SIG-M5 (cell line): ENCODE data around the gene MAGI1.
"Not testable (repeated sequence)": the region's sequence is repeated elsewhere in the genome, so short reads cannot be mapped to it uniquely, and the experiment has no call there.

Experiments
- DNase-seq: peaks from one replicate; lab custom pipeline; 2025; lab: John Stamatoyannopoulos, UW

The MAGI1 gene

GRCh38 chr3:65588884-65589283 lies 449.8 kb downstream of the MAGI1 start:
- no peak for DNase-seq

GRCh38 chr3:65587650-65588439 lies 450.9 kb downstream of the MAGI1 start:
- no peak for DNase-seq

GRCh38 chr3:65584913-65585312 lies 453.8 kb downstream of the MAGI1 start:
- DNase-seq: no peak

GRCh38 chr3:65584002-65584401 lies 454.7 kb downstream of the MAGI1 start:
- no peak for DNase-seq

- DNase-seq: no peak
These were observed 455.5 kb downstream of the MAGI1 start for GRCh38 chr3:65583188-65583587.

- DNase-seq: no peak
These were observed 456.6 kb downstream of the MAGI1 start for GRCh38 chr3:65582012-65582717.

- no peak for DNase-seq
These were observed 457.4 kb downstream of the MAGI1 start for GRCh38 chr3:65581313-65581712.

- DNase-seq: no peak
These were observed 459.9 kb downstream of the MAGI1 start for GRCh38 chr3:65578861-65579260.

- no peak for DNase-seq
These were observed 460.8 kb downstream of the MAGI1 start for GRCh38 chr3:65577843-65578430.

- DNase-seq: no peak
These were observed 461.8 kb downstream of the MAGI1 start for GRCh38 chr3:65576966-65577365.

GRCh38 chr3:65576228-65576627 lies 462.5 kb downstream of the MAGI1 start:
- DNase-seq: no peak

- DNase-seq: no peak
These were observed 463.3 kb downstream of the MAGI1 start for GRCh38 chr3:65575376-65575840.

- no peak for DNase-seq
These were observed 465.1 kb downstream of the MAGI1 start for GRCh38 chr3:65573548-65574116.

GRCh38 chr3:65572175-65572777 lies 466.4 kb downstream of the MAGI1 start:
- DNase-seq: no peak

GRCh38 chr3:65569845-65570405 lies 468.8 kb downstream of the MAGI1 start:
- no peak for DNase-seq

GRCh38 chr3:65569129-65569528 lies 469.6 kb downstream of the MAGI1 start:
- no peak for DNase-seq

GRCh38 chr3:65568497-65568896 lies 470.2 kb downstream of the MAGI1 start:
- DNase-seq: no peak

- DNase-seq: not testable (repeated sequence)
These were observed 473.0 kb downstream of the MAGI1 start for GRCh38 chr3:65565744-65566143.

- DNase-seq: no peak
These were observed 474.2 kb downstream of the MAGI1 start for GRCh38 chr3:65564483-65564882.

- no peak for DNase-seq
These were observed 474.9 kb downstream of the MAGI1 start for GRCh38 chr3:65563861-65564260.

- DNase-seq: no peak
These were observed 476.3 kb downstream of the MAGI1 start for GRCh38 chr3:65562447-65562846.

- DNase-seq: no peak
These were observed 477.1 kb downstream of the MAGI1 start for GRCh38 chr3:65561617-65562016.
